RCC 7860 (cell line): ENCODE measurements around the gene ELSPBP1.
"Not testable (repeated sequence)": the region's sequence is repeated elsewhere in the genome, so short reads cannot be mapped to it uniquely, and the experiment has no call there.

Experiments
- DNase-seq: peaks from one replicate; pipeline ENCODE4 v3.0.0-alpha.2; 2015; ENCODE audit warnings: low spot score
- FAIRE-seq: peaks from 2 replicates; lab custom pipeline; 2012; peaks lifted over from hg19 to GRCh38; lab: Jason Lieb, UNC

The ELSPBP1 gene

DNA sequence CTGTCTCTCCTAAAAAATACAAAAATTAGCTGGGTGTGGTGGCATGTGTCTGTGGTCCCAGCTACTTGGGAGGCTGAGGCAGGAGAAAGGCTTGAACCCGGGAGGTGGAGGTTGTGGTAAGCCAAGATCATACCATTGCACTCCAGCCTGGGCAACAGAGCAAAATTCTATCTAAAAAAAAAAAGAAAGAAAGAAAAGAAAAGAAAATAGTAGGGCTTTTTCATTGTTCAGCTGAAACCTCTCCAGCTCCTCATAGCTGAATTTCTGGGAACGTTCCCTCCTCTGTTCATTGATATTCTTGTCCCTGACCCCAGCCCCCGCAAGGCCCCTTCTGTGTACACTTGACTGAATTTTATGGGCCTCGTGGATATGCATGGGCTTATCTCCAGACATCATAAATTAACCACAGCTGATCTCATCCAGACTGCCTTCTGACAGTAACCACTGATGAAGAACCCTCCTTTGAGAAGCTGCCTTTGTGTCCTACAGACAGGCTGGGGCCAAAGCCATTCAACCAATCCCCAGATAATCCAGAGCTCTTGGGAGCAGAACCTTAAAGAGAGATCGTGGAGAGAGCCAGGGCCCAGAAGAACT, at the start of gene ELSPBP1:
Gene ELSPBP1, plus strand, starts transcription at position 424 of the 594 bp plus-strand sequence. CDS start 14,036 bp downstream, outside the sequence.
- DNase-seq (no peak), FAIRE-seq (no peak)

DNA sequence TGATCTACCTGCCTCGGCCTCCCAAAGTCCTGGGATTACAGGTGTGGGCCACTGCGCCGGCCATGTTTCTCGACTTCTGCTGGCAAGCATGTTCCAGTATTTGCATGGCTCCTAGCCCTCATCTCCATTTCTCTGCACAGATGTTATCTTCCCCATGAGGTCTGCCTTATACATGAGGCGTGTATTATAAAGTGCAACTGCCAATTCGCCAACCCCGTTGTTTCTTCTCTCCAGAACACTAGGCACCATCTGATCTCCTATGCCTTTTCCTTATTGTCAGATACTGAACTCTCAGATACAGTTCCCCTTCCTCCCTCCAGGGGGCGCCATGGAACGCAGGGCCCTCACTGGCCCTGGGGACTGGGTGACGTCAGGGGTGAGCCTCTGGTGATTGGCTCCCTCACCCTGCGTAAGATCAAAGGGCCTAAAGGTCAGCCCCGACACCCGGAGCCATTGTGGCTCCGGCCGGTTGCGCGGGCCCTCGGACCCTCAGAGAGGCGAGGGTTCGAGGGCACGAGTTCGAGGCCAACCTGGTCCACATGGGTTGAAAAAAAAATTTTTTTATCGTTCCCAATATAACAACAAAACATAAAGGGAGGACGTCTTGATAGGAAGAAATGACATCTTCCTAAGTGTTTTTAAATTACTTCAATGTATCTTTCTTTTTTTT, 44.4 kb upstream of the ELSPBP1 start:
- not testable (repeated sequence) for FAIRE-seq, DNase-seq

DNA sequence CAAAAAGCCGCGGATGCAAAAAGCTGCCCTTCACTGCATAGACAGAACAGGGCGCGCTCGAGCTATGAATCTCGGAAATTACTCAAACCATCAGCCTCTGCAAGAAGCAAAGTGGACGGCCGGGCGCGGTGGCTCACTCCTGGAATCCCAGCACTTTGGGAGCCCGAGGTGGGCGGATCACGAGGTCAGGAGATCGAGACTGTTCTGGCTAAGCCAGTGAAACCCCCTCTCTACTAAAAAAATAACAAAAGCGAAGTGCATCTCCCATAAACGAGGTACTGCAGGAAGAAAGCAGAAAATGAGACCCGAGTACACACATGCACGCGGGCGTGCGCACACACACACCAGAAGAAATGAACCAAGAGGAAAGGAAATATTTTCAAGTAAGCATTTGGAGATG, 42.3 kb upstream of the ELSPBP1 start:
- FAIRE-seq, DNase-seq: not testable (repeated sequence)

DNA sequence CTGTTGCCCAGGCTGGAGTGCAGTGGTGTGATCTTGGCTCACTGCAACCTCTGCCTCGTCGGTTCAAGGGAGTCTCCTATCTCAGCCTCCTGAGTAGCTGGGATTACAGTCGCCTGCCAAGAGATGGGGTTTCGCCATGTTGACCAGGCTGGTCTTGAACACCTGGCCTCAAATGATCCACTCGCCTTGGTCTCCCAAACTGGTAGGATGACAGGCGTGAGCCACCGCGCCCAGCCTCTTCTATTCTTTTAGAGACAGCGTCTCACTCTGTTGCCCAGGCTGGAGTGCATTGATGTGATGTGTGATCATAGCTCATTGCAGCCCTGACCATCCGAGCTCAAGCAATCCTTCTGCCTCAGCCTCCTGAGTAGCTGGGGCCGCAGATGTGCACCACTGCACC, 38.5 kb upstream of the ELSPBP1 start:
- not testable (repeated sequence) for DNase-seq, FAIRE-seq

DNA sequence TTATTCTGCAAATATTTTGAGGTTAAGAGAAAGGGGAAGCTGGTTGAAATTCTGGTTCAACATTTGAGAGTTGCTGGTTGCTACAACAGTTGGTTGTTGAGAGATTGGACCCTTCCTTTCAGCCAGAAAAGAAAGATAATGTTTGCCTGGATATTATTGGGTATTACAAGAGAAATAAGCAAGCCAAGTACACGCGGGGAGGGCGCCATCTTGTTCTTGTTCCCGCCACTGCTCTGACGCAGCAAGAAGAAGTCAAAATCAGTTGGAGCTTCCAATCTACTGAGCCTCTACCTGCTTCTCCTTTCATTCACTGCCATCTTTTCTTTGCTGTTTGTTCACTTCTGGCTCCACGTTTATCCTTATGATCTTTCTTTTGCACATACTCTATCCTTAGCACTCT, 20.9 kb upstream of the ELSPBP1 start:
- DNase-seq (no peak), FAIRE-seq (no peak)

DNA sequence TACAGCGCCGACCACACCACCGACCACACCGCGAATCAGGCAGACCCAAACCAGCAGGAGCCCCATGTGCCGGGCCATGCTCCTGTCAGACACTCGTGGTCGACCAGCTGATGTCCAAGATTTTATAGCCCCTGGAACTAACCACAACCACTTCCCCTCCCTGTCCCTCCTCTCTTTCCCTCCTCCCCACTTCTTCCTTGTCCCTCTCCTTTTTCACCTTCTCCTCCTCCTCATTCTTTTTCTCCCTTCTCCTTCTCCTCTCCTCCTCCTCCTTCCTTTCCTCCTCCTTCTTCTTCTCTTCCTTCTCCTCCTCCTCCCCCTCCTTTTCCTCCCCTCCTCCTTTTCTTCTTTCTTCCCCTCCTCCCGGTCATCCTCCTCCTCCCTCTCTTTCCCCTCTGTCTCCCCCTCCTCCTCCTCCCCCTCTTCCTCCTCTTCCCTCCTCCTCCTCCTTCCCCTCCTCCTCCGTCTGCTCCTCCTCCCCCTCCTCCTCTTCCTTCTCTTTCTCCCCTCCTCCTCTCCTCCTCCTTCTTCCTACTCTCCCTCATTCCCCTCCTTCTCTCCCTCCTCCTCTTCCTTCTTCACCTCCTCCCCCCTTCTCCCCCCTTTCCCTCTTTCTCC, 3.1 kb upstream of the ELSPBP1 start:
- FAIRE-seq (no peak), DNase-seq (no peak)

DNA sequence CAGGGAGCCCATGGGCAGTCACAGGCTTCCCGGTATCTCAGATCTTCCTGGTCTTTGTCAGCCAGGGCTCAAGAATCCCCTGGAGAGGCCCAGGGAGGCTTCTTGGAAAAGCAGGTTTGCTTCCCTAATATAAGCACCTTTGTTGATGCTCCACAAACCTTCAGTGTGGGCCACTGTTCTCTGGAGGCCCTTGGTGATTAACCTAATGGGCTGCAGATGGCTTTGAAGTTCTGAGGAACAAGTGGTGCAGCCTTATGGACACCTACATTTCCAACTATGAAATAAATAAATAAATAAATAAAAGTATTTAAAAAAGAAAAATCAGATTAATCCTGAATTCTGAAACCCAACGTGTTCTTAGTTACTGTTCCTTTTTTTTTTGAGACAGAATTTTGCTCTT, 2.4 kb upstream of the ELSPBP1 start, which contains the start of gene BSPH1:
Gene BSPH1, minus strand, starts transcription at position 101 of the 400 bp plus-strand sequence. Its CDS starts 89 bp downstream, at position 12.
- DNase-seq (no peak), FAIRE-seq (no peak)

DNA sequence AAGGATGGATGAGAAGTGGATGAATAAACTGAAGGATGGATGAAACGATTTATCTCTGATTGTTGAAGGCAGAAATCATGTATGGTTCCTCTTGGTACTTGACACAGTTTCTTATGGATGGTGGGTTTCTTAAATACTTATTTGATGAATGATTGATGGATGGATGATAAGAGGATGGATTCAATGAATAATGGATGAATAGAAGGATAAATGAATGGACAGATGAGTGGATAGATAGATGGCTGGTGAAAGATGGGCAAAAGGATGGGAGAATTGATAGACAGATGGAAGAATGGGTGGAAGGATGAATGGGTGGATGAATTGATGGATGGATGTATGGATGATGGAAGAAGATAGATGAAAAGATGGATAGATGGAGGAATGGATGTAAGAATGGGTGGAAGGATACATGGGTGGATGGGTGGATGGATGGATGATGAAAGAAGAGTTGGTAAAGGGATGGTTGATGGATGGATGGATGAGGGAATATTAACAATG, 1.8 kb downstream of the ELSPBP1 start:
- FAIRE-seq: no peak
- DNase-seq: no peak

DNA sequence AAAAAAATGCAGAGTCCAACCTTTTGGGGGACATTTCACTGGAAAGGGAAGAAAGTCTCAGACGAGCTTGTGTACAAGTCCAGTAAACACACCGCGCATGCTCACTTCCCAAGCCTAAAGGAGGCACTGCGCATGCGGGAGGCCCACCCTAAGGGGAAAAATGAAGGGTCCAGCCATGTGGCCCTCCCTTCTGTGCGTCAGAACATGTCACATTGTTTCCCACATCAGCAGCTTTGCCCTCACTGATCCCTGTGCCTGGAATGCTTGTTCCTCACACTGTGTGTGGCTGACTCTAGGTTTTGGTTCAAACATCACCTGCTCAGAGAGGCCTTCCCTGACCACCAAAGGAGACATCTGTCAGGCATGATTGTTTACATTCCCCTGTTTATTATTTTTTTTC, 4.4 kb downstream of the ELSPBP1 start:
- FAIRE-seq: no peak

DNA sequence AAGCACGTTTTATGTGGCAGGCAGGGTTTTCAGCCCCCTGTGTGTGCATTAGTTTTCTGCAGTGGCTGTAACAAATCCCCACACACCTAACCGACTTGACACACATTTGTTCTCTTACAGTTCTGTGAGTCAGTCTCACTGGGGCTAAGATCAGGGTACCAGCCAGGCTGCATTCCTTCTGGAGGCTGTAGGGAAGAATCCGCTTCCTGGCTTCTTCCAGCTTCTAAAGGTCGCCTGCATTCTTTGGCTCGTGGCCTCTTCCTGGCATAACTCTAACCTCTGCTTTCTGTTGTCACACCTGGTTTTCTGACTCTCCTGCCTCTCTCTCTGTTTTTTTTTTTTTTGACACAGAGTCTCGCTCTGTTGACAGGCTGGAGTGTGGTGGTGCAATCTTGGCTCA, 6.4 kb downstream of the ELSPBP1 start:
- DNase-seq (no peak), FAIRE-seq (no peak)

More for the DNA sequence above, 4.4 kb downstream of the ELSPBP1 start:
- no peak for DNase-seq

DNA sequence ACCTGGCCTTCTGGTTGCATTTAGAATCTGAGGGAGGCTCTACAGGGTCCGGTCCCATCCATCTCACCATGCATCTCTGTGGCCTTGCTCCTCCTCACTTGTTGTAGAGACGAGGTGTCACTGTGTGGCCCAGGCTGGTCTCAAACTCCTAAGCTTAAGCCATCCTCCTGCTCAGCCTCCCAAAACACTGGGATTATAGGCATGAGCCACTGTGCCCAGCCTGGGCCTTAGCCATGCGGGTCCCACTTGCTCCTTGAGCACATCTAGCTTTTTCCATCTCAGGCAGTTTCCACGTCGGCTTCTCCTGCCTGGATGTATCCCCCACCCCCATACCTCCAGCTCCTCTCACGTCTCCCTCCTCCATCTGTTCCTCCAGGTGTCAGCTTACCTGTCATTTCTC, 9.8 kb downstream of the ELSPBP1 start:
- no peak for FAIRE-seq
- DNase-seq: no peak

DNA sequence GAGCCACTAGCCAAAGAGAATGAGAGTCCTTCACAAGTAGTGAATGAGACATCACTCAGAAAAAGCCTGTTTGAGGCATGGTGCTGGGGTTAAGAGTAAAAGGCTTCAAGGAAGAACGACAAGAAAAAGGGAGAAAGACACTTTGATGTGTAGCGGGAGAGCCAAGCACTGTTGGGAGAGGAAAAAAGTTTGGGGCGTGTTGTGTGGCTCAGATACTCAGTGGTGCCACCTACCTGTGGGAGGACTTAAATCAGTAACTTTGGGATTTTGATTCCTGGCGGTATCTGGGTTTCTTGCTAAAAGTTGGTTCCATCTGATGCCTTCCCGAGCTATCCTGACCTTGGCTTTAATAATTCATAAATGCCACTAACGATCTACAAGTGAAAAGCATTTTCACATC, 12.3 kb downstream of the ELSPBP1 start:
- FAIRE-seq (no peak), DNase-seq (no peak)

DNA sequence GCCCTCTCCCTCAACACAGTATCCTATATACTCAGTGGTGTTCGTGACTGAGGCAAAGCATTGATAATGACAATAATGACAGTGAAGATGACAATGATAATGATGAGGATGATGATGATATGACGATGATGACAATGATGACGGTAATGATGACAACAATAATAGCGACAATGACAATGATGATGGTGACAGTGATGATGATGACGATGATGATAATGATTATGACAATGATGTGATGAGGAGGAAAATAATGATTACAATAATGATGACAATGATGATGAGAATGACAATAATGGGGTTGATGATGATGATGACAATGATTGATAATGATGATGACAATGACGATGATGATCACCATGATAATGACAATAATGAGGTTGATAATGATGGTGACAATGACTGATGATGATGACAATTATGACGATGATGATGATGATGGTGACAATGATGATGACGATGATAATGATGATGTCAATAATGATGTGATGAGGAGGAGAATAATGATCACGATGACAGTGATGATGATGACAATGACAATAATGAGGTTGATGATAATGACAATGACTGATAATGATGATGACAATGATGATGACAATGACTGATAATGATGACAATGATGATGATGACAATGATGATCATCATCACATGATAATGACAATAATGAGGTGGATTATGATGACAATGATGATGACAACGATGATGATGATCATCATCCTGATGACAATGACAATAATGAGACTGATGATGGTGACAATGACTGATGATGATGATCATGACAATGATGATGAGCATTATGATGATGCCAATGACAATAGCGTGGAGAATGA, 16.7 kb downstream of the ELSPBP1 start:
- FAIRE-seq: no peak

DNA sequence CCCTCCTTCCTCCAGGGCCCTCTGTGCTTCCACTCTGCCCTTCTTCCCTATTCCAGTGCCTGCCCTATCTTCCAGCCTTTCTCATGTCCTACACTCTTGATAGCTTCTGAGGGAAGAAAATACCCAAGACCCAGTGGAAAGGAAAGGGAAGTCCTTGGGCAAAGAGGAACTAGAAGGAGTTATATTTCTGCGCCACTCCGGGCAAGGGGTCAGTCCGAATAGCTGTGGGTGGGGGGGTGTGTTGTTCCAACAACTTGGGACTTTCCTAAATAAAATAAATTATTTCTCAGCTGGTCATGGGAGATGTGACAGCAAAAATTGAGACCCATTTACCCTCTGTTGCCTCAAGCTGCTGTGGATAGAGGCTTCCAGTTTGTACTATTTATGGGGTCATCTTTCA, 26.3 kb downstream of the ELSPBP1 start:
- no peak for DNase-seq
- no peak for FAIRE-seq

More for the DNA sequence above, 16.7 kb downstream of the ELSPBP1 start:
- DNase-seq: no peak

DNA sequence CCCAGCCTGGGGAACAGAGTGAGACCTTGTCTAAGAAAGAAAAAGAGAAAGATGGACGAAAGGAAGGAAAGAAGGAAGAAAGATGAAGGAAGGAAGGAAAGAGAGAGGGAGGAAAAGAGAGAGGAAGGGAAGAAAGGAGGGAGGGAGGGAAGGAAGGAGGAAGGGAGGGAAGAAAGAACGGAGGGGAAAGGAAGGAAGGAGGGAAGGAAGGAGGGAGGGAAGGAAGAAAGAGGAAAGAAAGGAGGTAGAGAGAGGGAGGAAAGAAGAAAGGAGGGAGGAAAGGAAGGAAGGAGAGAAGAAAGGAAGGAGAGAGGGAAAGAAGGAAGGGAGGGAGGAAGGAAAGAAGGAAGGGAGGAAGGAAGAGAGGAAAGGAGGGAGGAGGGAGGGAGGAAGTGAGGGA, 28.6 kb downstream of the ELSPBP1 start:
- DNase-seq: no peak
- FAIRE-seq: no peak

DNA sequence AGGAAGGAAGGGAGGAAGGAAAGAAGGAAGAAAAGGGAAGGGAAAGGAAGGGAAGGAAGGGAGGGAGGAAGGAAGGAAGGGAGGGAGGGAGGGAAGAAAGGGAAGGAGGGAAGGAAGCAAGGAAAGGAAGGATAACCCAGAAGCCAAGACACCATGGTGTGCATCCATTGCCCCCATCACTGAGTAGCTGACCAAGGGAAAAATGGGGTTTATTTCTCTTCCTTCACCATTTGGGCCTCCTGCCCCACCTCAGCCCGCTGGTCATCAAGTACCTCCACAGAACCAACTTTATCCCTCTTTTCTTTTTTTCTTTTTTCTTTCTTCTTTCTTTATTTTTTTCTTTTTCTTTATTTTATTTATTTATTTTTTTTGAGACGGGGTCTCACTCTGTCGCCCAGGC, 29.1 kb downstream of the ELSPBP1 start:
- DNase-seq: no peak
- FAIRE-seq: no peak

DNA sequence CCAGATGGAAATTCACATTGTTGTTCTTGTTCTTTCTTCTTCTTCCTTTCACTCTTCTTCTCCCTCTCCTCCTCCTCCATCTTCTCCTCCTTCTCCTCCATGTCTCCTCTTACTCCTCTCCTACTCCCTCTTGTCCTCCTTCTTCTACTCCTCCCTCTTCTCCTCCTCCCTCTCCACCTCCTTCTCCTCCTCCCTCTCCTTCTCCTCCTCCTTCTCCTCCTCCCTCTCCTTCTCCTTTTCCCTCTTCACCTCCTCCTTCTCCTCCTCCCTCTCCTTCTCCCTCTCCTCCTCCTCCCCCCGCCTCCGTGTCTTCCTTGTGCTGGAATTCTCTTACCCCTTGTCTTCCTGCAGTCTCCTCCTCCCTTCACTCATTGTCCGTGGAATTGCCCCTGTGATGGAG, 31.0 kb downstream of the ELSPBP1 start:
- DNase-seq (no peak), FAIRE-seq (no peak)

DNA sequence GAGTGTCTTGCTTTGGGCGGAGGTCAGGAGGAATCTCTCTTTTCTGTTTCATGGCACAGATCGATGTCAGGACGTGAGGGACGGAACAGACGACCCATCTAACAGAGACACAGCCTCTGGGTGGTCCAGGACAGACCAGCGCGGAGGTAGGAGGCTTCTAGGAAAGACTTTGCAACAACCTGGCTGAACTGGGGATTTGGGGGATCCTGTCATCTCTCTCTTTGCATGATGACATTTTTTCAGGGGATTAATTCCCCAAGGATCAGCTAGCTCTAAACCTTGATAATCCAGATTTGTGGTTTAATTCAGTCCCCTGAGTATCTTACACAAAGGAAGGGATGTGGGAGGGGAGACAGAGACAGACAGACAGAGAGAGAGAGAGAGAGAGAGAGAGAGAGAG, 35.0 kb downstream of the ELSPBP1 start:
- DNase-seq (no peak), FAIRE-seq (no peak)

DNA sequence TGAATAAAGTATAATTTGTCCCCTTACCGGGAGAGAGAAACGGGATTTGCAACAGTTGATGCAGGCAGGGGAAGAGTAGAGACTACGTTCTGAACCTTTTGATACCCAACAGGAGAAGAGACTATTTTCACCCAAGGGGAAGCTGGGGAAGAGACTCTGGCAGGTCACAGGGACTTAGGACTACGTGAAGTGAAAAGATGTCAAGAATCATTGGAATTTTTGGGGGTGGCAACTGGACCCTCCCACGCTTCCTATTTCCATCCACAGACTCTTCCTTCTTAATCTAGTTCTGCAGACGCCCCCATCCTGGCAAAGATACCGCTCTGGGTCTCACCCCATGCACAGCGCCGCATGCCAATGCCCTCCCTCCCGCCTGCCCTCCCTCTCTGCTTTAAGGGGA, 35.6 kb downstream of the ELSPBP1 start:
- FAIRE-seq (no peak), DNase-seq (no peak)

DNA sequence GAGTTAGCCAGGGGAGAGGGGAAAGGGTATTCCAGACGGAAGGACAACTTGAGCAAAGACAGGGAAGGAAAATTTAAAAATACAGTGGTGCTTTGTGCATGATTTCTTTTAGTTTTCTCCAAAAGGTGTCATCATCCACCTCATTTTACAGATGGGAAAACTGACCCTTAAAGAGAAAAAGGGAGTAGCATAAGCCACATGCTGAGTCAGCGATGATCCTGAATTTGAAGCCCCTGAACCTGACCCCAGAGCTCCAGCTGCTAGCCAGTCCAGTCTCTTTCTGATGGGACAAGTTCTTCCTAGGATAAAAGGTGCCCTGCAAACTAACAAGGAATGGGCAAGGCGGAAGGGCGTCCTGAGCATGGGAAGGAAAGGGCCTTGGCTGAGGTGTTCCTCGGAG, 39.2 kb downstream of the ELSPBP1 start:
- DNase-seq (no peak), FAIRE-seq (no peak)

DNA sequence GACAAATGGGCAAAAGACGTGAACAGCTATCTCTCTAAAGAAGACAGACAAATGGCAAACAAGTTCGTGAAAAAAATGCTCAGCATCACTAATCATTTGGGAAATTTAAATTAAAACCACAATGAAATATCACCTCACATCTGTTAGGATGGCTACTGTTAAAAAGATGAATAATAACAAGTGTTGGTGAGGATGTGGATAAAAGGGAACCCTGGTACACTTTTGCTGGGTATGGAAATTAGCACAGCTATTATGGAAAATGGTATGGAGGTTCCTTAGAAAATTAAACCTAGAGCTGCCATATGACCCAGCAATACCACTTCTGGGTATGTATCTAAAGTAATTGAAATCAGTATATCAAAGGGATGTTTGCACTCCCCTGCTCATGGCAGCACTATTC, 42.3 kb downstream of the ELSPBP1 start:
- FAIRE-seq: no peak
- DNase-seq: no peak
